Coronary artery (tissue), 2 donors: ENCODE results near the gene PRDM16.
A peak's percentile ranks its signal among the peaks of the same experiment; 100 is the strongest.

Experiments
- DNase-seq: peaks from one replicate; pipeline ENCODE4 v3.0.0-alpha.2; 2017; ENCODE audit warnings: low spot score
- H3K27ac ChIP-seq, 2 donors: fragments of 200-600 bp; sonication (generic); one replicate each; pipeline ENCODE4 v1.5.1; 2016 to 2019
- H3K4me3 ChIP-seq: fragments of 200-600 bp; sonication (generic); 2 replicates; pipeline ENCODE4 v1.5.1; 2016; ENCODE audit warnings: mild to moderate bottlenecking, moderate library complexity
- CTCF ChIP-seq: fragments of 200-600 bp; sonication (generic); IDR thresholded peaks from one replicate; pipeline ENCODE4 v1.5.1; 2019; ENCODE audit warnings: antibody characterized with exemption

The PRDM16 gene

DNA sequence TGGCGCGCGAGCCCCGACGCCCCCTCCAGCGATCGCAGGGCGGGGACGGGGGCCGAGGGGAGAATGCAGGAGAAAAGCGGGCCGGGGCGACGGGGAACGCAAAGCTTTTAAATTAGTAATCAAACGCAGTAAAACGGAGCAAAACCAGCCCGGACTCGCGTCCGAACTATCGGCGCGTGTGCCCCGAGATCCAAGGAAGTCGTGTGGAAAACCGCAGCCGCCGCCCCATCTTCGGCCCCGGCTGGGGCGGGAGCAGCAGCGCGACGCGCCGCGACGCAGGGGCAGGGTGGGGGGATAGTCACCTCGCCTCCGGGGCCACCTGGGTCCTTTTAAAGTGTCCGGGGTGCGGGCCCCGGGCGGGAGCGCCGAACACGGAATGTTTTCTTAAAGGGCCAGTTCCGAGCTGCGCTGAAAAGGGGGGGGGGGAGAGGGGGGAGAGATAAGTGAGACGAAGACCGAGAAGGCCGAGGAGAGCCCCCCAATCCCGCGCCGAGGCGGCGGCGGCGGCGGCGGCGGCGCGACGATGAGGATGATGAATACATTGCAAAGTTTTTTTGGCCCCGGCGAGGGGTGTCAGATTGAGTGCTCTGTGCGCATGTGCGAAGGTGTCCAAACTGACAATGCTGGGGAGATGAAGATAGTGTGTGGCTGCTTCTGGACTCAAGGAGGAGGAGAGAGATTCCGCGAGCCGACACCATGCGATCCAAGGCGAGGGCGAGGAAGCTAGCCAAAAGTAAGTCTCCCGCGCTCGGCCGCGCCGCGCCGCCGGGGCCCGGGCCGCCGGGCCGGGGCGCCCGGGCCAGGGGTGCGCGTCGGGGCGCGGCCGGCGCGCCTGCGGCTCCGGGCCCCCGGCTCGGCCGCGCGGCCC, at the start of gene PRDM16:
Gene PRDM16, plus strand, starts transcription at position 640 of the 868 bp plus-strand sequence. Its CDS starts 57 bp downstream, at position 697.
- DNase-seq: no peak
- Histone ChIP-seq H3K4me3 (peak within 1 kb of the TSS; percentile 99), H3K27ac (peak within 1 kb of the TSS; percentile 100)
- no peak for TF ChIP-seq CTCF

- DNase-seq: no peak
- TF ChIP-seq CTCF: no peak
- Histone ChIP-seq H3K27ac (no peak overlapping the region), H3K4me3 (no peak overlapping the region)
Measured at GRCh38 chr1:3019516-3020051, 49.4 kb upstream of the PRDM16 start.

GRCh38 chr1:3020263-3020909, 48.6 kb upstream of the PRDM16 start:
- no peak for TF ChIP-seq CTCF
- Histone ChIP-seq H3K27ac (no peak overlapping the region), H3K4me3 (no peak overlapping the region)
- no peak for DNase-seq

GRCh38 chr1:3021233-3021671, 47.8 kb upstream of the PRDM16 start, which contains the start of gene ACTRT2:
TSS of gene ACTRT2 (plus strand) at chr1:3021467. CDS start at chr1:3021687, 220 bp downstream.
- no peak within 1 kb of the TSS for H3K27ac ChIP-seq
- DNase-seq: no peak
- no peak within 1 kb of the TSS for H3K4me3 ChIP-seq
- no peak for TF ChIP-seq CTCF

GRCh38 chr1:3021801-3022401, 47.1 kb upstream of the PRDM16 start:
- no peak overlapping the region for H3K27ac ChIP-seq
- TF ChIP-seq CTCF: no peak
- no peak overlapping the region for H3K4me3 ChIP-seq
- no peak for DNase-seq

GRCh38 chr1:3022511-3022973, 46.5 kb upstream of the PRDM16 start:
- no peak overlapping the region for H3K27ac ChIP-seq
- H3K4me3 ChIP-seq: no peak overlapping the region
- no peak for TF ChIP-seq CTCF
- DNase-seq: no peak
